GM21529 (cell line): ENCODE data around the gene SUGCT.

Experiments
- ATAC-seq: cut with Tn5 transposase; IDR thresholded peaks from one replicate; pipeline ENCODE4 v1.9.1; 2021; ENCODE audit not compliant: unreplicated experiment

Gene SUGCT

GRCh38 chr7:40843338-40843985 is 708.7 kb downstream of the SUGCT start:
- no peak for ATAC-seq

- no peak for ATAC-seq
These were observed 711.1 kb downstream of the SUGCT start for GRCh38 chr7:40845943-40846342.

- no peak for ATAC-seq
These were observed 713.1 kb downstream of the SUGCT start for GRCh38 chr7:40847921-40848320.

- ATAC-seq: no peak
These were observed 713.9 kb downstream of the SUGCT start for GRCh38 chr7:40848541-40849221.

GRCh38 chr7:40850017-40850416 is 715.2 kb downstream of the SUGCT start:
- no peak for ATAC-seq

GRCh38 chr7:40851001-40851400 is 716.2 kb downstream of the SUGCT start:
- no peak for ATAC-seq

- no peak for ATAC-seq
These were observed 724.3 kb downstream of the SUGCT start for GRCh38 chr7:40859076-40859475.

- no peak for ATAC-seq
These were observed 725.2 kb downstream of the SUGCT start for GRCh38 chr7:40859965-40860543.

GRCh38 chr7:40865441-40866233 is 730.8 kb downstream of the SUGCT start:
- ATAC-seq: no peak

GRCh38 chr7:40866601-40867000 is 731.8 kb downstream of the SUGCT start:
- ATAC-seq: no peak

- ATAC-seq: no peak
These were observed 735.3 kb downstream of the SUGCT start for GRCh38 chr7:40870108-40870507.

- no peak for ATAC-seq
These were observed 738.4 kb downstream of the SUGCT start for GRCh38 chr7:40873248-40873647.

GRCh38 chr7:40874756-40875155 is 740.0 kb downstream of the SUGCT start:
- no peak for ATAC-seq

- no peak for ATAC-seq
These were observed 741.8 kb downstream of the SUGCT start for GRCh38 chr7:40876601-40877000.

GRCh38 chr7:40879941-40880543 is 745.2 kb downstream of the SUGCT start:
- ATAC-seq: no peak

- no peak for ATAC-seq
These were observed 745.8 kb downstream of the SUGCT start for GRCh38 chr7:40880581-40880980.

- ATAC-seq: no peak
These were observed 746.7 kb downstream of the SUGCT start for GRCh38 chr7:40881405-40881926.

- no peak for ATAC-seq
These were observed 747.4 kb downstream of the SUGCT start for GRCh38 chr7:40882071-40882658.

GRCh38 chr7:40883826-40884225 is 749.0 kb downstream of the SUGCT start:
- no peak for ATAC-seq

GRCh38 chr7:40884241-40884640 is 749.4 kb downstream of the SUGCT start:
- no peak for ATAC-seq

- no peak for ATAC-seq
These were observed 750.7 kb downstream of the SUGCT start for GRCh38 chr7:40885503-40885902.
